Astrocyte (in vitro differentiated cells and primary cell): ENCODE data around the gene CLASP1.

ENCODE experiments used
- EZH2 ChIP-seq: IDR thresholded peaks from 2 replicates; pipeline ENCODE4 v1.6.1; 2012; ENCODE audit warnings: mild to moderate bottlenecking, low read length, inconsistent platforms; ENCODE audit not compliant: insufficient read depth
- TF ChIP-seq, protein P1 (sequence below): IDR thresholded peaks from 2 replicates; pipeline ENCODE4 v1.5.1; 2011; ENCODE audit warnings: low read depth, mild to moderate bottlenecking, inconsistent platforms, low read length, moderate library complexity; ENCODE audit not compliant: insufficient read depth

DNA sequence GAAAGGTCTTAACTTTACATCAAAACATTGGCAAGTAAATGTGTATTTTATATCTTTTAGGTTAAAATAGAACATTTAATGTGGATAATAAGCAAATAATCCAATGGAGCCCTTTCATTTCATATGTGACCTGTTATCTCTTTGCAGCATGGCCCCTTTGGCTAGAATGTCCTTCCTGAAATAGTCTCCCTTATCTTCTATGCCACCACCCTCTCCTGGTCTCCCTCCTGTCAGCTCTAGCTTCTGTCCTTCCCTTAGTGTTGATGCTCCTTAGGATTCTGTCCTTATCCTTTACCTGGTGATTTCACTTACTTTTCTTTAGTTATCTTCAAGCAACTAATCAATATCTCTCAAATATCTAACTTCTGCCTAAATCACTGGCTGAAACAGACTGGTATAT, 277.2 kb downstream of the CLASP1 start:
- TF ChIP-seq, protein P1, sequence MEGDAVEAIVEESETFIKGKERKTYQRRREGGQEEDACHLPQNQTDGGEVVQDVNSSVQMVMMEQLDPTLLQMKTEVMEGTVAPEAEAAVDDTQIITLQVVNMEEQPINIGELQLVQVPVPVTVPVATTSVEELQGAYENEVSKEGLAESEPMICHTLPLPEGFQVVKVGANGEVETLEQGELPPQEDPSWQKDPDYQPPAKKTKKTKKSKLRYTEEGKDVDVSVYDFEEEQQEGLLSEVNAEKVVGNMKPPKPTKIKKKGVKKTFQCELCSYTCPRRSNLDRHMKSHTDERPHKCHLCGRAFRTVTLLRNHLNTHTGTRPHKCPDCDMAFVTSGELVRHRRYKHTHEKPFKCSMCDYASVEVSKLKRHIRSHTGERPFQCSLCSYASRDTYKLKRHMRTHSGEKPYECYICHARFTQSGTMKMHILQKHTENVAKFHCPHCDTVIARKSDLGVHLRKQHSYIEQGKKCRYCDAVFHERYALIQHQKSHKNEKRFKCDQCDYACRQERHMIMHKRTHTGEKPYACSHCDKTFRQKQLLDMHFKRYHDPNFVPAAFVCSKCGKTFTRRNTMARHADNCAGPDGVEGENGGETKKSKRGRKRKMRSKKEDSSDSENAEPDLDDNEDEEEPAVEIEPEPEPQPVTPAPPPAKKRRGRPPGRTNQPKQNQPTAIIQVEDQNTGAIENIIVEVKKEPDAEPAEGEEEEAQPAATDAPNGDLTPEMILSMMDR, result no peak
- no peak for TF ChIP-seq EZH2
